Astrocyte (in vitro differentiated cells and primary cell): ENCODE data around the gene ZNF20. TPM values are rescaled to one million over a fixed set of nuclear protein-coding genes. Genes with fewer than 3 reads are reported as not detected.

Source experiments
- DNase-seq: peaks from one replicate; pipeline ENCODE4 v3.0.0-alpha.2; 2010; ENCODE audit warnings: low read depth
- FAIRE-seq: peaks from 2 replicates; lab custom pipeline; 2011; peaks lifted over from hg19 to GRCh38; lab: Jason Lieb, UNC
- H2AFZ ChIP-seq: 2 replicates; pipeline ENCODE4 v1.6.0; 2012; ENCODE audit warnings: low read depth, low read length, inconsistent platforms
- H3K27ac ChIP-seq: 2 replicates; pipeline ENCODE4 v1.5.1; 2011; ENCODE audit warnings: low read depth, low read length, inconsistent platforms
- H3K27me3 ChIP-seq: 2 replicates; pipeline ENCODE4 v1.6.0; 2011; ENCODE audit warnings: low read length, inconsistent platforms; ENCODE audit not compliant: insufficient read depth
- H3K36me3 ChIP-seq: 2 replicates; pipeline ENCODE4 v1.5.1; 2011; ENCODE audit warnings: low read length, inconsistent platforms; ENCODE audit not compliant: insufficient read depth
- H3K4me1 ChIP-seq: 2 replicates; pipeline ENCODE4 v1.5.1; 2011; ENCODE audit warnings: low read length, inconsistent platforms; ENCODE audit not compliant: insufficient read depth
- H3K4me2 ChIP-seq: 2 replicates; pipeline ENCODE4 v1.6.0; 2012; ENCODE audit warnings: low read length, inconsistent platforms
- H3K4me3 ChIP-seq: 2 replicates; pipeline ENCODE4 v1.5.1; 2011; ENCODE audit warnings: low read depth, mild to moderate bottlenecking, low read length, inconsistent platforms; ENCODE audit not compliant: insufficient read depth
- H3K79me2 ChIP-seq: 2 replicates; pipeline ENCODE4 v1.6.0; 2012; ENCODE audit warnings: mild to moderate bottlenecking, low read length, inconsistent platforms; ENCODE audit not compliant: insufficient read depth
- H3K9ac ChIP-seq: 2 replicates; pipeline ENCODE4 v1.6.0; 2012; ENCODE audit warnings: mild to moderate bottlenecking, low read length, inconsistent platforms
- H3K9me3 ChIP-seq: 2 replicates; pipeline ENCODE4 v1.5.1; 2012; ENCODE audit warnings: low read depth, mild to moderate bottlenecking, low read length, inconsistent platforms; ENCODE audit not compliant: insufficient read depth
- H4K20me1 ChIP-seq: 2 replicates; pipeline ENCODE4 v1.6.0; 2012; ENCODE audit warnings: low read length, inconsistent platforms; ENCODE audit not compliant: insufficient read depth
- H3K27ac Mint-ChIP-seq: one replicate; pipeline ENCODE4 v1.8.0; 2021; ENCODE audit warnings: mild to moderate bottlenecking, mixed read lengths; ENCODE audit not compliant: unreplicated experiment
- H3K27me3 Mint-ChIP-seq: one replicate; pipeline ENCODE4 v1.8.0; 2021; ENCODE audit warnings: low read depth, mixed read lengths; ENCODE audit not compliant: unreplicated experiment
- H3K36me3 Mint-ChIP-seq: one replicate; pipeline ENCODE4 v1.8.0; 2021; ENCODE audit warnings: low read depth, mixed read lengths; ENCODE audit not compliant: unreplicated experiment
- H3K4me1 Mint-ChIP-seq: one replicate; pipeline ENCODE4 v1.8.0; 2021; ENCODE audit warnings: low read depth, mixed read lengths; ENCODE audit not compliant: unreplicated experiment
- H3K4me3 Mint-ChIP-seq: one replicate; pipeline ENCODE4 v1.8.0; 2021; ENCODE audit warnings: mild to moderate bottlenecking, moderate library complexity, mixed read lengths; ENCODE audit not compliant: unreplicated experiment
- H3K9me3 Mint-ChIP-seq: one replicate; pipeline ENCODE4 v1.8.0; 2021; ENCODE audit warnings: mild to moderate bottlenecking, mixed read lengths; ENCODE audit not compliant: unreplicated experiment
- EZH2 ChIP-seq: IDR thresholded peaks from 2 replicates; pipeline ENCODE4 v1.6.1; 2012; ENCODE audit warnings: mild to moderate bottlenecking, low read length, inconsistent platforms; ENCODE audit not compliant: insufficient read depth
- total RNA-seq: library from RNA; stranded (reverse); gene quantifications from 2 replicates; pipeline ENCODE4 v1.2.1, GENCODE V29; 2021
- TF ChIP-seq, protein P1 (sequence below): IDR thresholded peaks from 2 replicates; pipeline ENCODE4 v1.5.1; 2011; ENCODE audit warnings: low read depth, mild to moderate bottlenecking, inconsistent platforms, low read length, moderate library complexity; ENCODE audit not compliant: insufficient read depth

Gene ZNF20
- total RNA-seq, 1 donor from 2014 or later, result 8.2 TPM

DNA sequence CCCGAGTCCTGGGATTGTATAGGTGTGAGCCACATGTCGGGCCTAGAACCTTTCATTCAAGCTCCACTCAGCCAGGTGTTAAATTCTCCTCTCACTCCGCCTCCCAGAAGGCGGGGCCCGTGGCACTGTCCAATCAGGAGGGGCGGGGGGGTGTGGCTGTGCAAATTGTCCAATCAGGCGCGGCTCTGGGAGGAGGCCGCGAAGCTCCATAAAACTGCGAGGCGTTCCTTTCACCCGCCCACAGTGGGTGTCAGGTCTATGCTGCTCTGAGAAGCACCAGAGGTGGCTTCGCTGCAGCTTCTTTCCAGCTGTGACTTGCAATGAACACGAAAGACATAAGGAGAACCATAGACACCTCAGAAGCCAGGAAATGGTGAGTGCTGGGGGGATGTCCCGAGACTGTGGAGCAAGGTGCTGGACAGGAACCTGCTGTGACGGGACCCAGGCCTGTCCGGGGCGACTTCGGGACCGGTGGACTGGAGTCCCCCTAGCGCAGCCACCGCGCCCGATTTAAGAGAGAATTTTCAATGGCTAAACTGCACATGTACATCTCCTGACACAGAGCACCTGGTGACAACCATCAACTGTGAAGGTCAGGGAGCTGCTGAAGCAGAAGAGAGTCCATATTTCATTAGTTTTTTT is 19.7 kb upstream of the ZNF20 start:
- no peak overlapping the region for H3K9ac ChIP-seq
- Mint-ChIP-seq H3K27ac (no peak overlapping the region), H3K27me3 (no peaks in the 10 kb centered on the region), H3K4me1 (peaks cover 8% of the 10 kb centered on the region), H3K4me3 (no peak overlapping the region), H3K36me3 (peaks cover 3% of the 10 kb centered on the region), H3K9me3 (no peaks in the 10 kb centered on the region)
- no peak overlapping the region for H3K4me3 ChIP-seq
- FAIRE-seq (no peak), DNase-seq (no peak)
- H3K27ac ChIP-seq, result no peak overlapping the region
- peaks cover 31% of the 10 kb centered on the region for H3K79me2 ChIP-seq
- TF ChIP-seq, protein P1, sequence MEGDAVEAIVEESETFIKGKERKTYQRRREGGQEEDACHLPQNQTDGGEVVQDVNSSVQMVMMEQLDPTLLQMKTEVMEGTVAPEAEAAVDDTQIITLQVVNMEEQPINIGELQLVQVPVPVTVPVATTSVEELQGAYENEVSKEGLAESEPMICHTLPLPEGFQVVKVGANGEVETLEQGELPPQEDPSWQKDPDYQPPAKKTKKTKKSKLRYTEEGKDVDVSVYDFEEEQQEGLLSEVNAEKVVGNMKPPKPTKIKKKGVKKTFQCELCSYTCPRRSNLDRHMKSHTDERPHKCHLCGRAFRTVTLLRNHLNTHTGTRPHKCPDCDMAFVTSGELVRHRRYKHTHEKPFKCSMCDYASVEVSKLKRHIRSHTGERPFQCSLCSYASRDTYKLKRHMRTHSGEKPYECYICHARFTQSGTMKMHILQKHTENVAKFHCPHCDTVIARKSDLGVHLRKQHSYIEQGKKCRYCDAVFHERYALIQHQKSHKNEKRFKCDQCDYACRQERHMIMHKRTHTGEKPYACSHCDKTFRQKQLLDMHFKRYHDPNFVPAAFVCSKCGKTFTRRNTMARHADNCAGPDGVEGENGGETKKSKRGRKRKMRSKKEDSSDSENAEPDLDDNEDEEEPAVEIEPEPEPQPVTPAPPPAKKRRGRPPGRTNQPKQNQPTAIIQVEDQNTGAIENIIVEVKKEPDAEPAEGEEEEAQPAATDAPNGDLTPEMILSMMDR, result no peak
- TF ChIP-seq EZH2, result no peak
- H4K20me1 ChIP-seq, result peaks cover 8% of the 10 kb centered on the region
- H3K4me2 ChIP-seq, result no peak overlapping the region
- H3K36me3 ChIP-seq, result no peaks in the 10 kb centered on the region
- H2AFZ ChIP-seq, result no peak overlapping the region
- no peaks in the 10 kb centered on the region for H3K9me3 ChIP-seq
- H3K4me1 ChIP-seq, result no peaks in the 10 kb centered on the region
- H3K27me3 ChIP-seq, result no peaks in the 10 kb centered on the region

DNA sequence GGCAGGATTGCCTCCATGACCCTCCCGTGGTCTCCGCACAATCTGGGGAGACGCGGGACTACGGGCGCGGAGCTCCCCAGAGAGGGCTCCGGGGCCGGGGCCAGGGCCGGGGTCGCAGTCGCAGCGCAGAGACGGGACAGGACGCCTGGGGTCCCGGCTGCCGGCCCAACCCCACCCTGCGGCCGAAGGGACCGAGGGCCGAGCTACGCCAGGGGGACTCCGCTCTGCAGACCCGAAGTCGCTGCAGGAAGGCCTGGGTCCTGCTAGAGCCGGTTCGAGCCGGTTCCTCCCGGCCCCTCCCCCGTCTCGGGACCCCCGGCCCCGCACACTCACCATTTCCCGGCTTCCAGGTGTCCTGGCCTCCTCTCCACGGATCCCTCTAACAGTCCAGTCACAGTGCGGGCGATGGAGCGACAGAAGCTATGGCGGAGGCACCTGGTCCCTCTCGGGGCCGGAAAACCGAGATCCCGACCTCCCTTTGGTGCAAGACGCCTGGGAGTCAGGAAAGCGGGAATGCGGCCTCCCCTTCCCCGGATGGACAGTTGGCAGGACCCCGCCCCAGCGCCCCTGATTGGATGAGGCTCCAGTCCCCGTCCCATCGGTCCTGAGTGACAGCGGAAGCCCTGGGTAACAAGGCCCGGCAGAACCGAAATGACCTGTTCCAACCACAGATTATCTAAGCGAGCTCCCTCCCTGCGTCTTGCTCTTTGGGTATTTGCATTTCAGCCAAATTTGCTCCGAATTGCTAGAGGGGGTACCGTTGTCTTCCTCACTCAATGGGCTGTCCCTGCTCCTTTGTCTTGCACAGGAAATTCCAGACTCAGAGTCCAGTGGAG is 16.3 kb upstream of the ZNF20 start, which contains the start of gene ZNF625:
Gene ZNF625 (minus strand): TSS at position 512 of the 836 bp plus-strand sequence. CDS start 176 bp downstream, at position 336.
- peak within 1 kb of the TSS; percentile 89 for H3K27ac Mint-ChIP-seq
- H3K9me3 Mint-ChIP-seq, result no peaks in the 10 kb centered on the region
- H3K27ac ChIP-seq, result peak within 1 kb of the TSS; percentile 54
- peaks cover 42% of the 10 kb centered on the region for H3K79me2 ChIP-seq
- H3K4me1 Mint-ChIP-seq, result peaks cover 3% of the 10 kb centered on the region
- H3K9ac ChIP-seq, result peak within 1 kb of the TSS; percentile 91
- no peaks in the 10 kb centered on the region for H3K27me3 Mint-ChIP-seq
- H3K4me3 ChIP-seq, result peak within 1 kb of the TSS; percentile 80
- H2AFZ ChIP-seq, result peak within 1 kb of the TSS; percentile 93
- H3K36me3 Mint-ChIP-seq, result peaks cover 9% of the 10 kb centered on the region
- H3K9me3 ChIP-seq, result no peaks in the 10 kb centered on the region
- TF ChIP-seq, protein P1, result no peak
- TF ChIP-seq EZH2, result no peak
- DNase-seq, result peak; percentile 89
- peaks cover 8% of the 10 kb centered on the region for H3K36me3 ChIP-seq
- no peaks in the 10 kb centered on the region for H3K4me1 ChIP-seq
- peak within 1 kb of the TSS; percentile 93 for H3K4me3 Mint-ChIP-seq
- H3K27me3 ChIP-seq, result no peaks in the 10 kb centered on the region
- H4K20me1 ChIP-seq, result peaks cover 11% of the 10 kb centered on the region
- peak within 1 kb of the TSS; percentile 88 for H3K4me2 ChIP-seq
- no peak for FAIRE-seq
